Endodermal cell (in vitro differentiated cells): ENCODE results near the gene RBM5. TPM values are rescaled to one million over a fixed set of nuclear protein-coding genes. Genes with fewer than 3 reads are reported as not detected.
A peak's percentile ranks its signal among the peaks of the same experiment; 100 is the strongest.

ENCODE experiments used
- DNase-seq: peaks from one replicate; pipeline ENCODE4 v3.0.0-alpha.2; 2017
- H3K27ac ChIP-seq: 2 replicates; pipeline ENCODE4 v1.5.1; 2013; ENCODE audit warnings: mild to moderate bottlenecking, low read depth, low read length, moderate library complexity
- H3K27me3 ChIP-seq: 2 replicates; pipeline ENCODE4 v1.6.1; 2013; ENCODE audit warnings: mild to moderate bottlenecking, low read length, moderate library complexity; ENCODE audit not compliant: insufficient read depth, control insufficient read depth, poor library complexity, severe bottlenecking
- H3K36me3 ChIP-seq: 2 replicates; pipeline ENCODE4 v1.7.0; 2013; ENCODE audit warnings: mild to moderate bottlenecking, low read length, moderate library complexity; ENCODE audit not compliant: control insufficient read depth, insufficient read depth
- H3K4me1 ChIP-seq: one replicate; pipeline ENCODE4 v1.7.0; 2013; ENCODE audit warnings: low read length; ENCODE audit not compliant: control insufficient read depth, insufficient read depth
- H3K4me3 ChIP-seq: 2 replicates; pipeline ENCODE4 v1.5.1; 2013; ENCODE audit warnings: mild to moderate bottlenecking, low read length, moderate library complexity
- H3K9ac ChIP-seq: 2 replicates; pipeline ENCODE4 v1.6.1; 2013; ENCODE audit warnings: mild to moderate bottlenecking, low read length, moderate library complexity; ENCODE audit not compliant: poor library complexity, severe bottlenecking; ENCODE audit errors: extremely low read depth
- H3K9me3 ChIP-seq: 2 replicates; pipeline ENCODE4 v1.6.1; 2013; ENCODE audit warnings: mild to moderate bottlenecking, low read length, moderate library complexity; ENCODE audit not compliant: control insufficient read depth
- H3K27ac Mint-ChIP-seq: 2 replicates; pipeline ENCODE4 v1.8.0; 2020; ENCODE audit warnings: mixed read lengths
- H3K27me3 Mint-ChIP-seq: 2 replicates; pipeline ENCODE4 v1.8.0; 2021; ENCODE audit warnings: mild to moderate bottlenecking, mixed read lengths; ENCODE audit not compliant: insufficient read depth
- H3K36me3 Mint-ChIP-seq: 2 replicates; pipeline ENCODE4 v1.8.0; 2020; ENCODE audit warnings: low read depth, mixed read lengths
- H3K4me1 Mint-ChIP-seq: 2 replicates; pipeline ENCODE4 v1.8.0; 2020; ENCODE audit warnings: mixed read lengths
- H3K4me3 Mint-ChIP-seq: 2 replicates; pipeline ENCODE4 v1.8.0; 2020; ENCODE audit warnings: mild to moderate bottlenecking, moderate library complexity, mixed read lengths
- H3K9me3 Mint-ChIP-seq: 2 replicates; pipeline ENCODE4 v1.8.0; 2020; ENCODE audit warnings: mild to moderate bottlenecking, mixed read lengths
- WGBS, 2 experiments: methylation state at CpG; one replicate each; pipeline versions ENCODE4 v1.1.5 to v1.1.7; 2013; ENCODE audit warnings: missing lambda C conversion rate in 2 of 2, mixed read lengths in 1 of 2; ENCODE audit not compliant: insufficient coverage in 1 of 2, insufficient read length in 1 of 2; 5-methylcytosine and 5-hydroxymethylcytosine counted together
- total RNA-seq, 2 donors: library from RNA; stranded (reverse); fragmentation: NEBNext Ultra II Directional in 1 of 2; extraction: Animal tissue kit (Norgen Biotek cat#: 25700) in 1 of 2; gene quantifications; 2 replicates in 1 of 2; 3 replicates in 1 of 2; pipeline ENCODE4 v1.2.1, GENCODE V29; 2021
- TF ChIP-seq, protein P1 (sequence below): fragments of 200-600 bp; sonication (generic); conservative IDR thresholded peaks from 2 replicates; pipeline ENCODE4 v1.5.0; 2021; ENCODE audit warnings: antibody characterized with exemption, mild to moderate bottlenecking

RBM5 gene
- total RNA-seq, 2 donors from 2014 or later = 153 to 166 TPM

DNA sequence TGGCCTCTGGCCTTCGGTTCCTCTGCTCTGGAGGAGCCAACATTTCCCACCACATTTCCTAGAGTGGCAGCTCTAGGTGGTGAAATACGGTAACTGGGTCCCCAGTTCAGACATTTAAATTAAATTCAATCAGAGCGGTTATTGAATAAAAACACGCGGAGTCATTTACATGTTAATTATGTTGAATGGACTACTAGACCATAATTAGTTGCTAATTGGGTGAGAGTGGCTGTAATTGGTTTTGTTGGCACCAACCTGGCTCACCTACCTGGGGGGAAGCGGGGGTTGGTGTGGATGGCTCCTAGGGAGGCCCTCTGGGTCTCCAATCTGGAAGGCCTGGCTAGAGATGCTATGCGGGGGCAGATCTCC lies 79.1 kb downstream of the RBM5 start:
- Histone ChIP-seq H3K27me3 (no peaks in the 10 kb centered on the region), H3K27ac (peak overlapping the region; percentile 51), H3K9me3 (no peaks in the 10 kb centered on the region), H3K36me3 (no peaks in the 10 kb centered on the region), H3K4me1 (peaks cover 22% of the 10 kb centered on the region), H3K4me3 (no peak overlapping the region), H3K9ac (no peak overlapping the region)
- Mint-ChIP-seq H3K36me3 (peaks cover under 1% of the 10 kb centered on the region), H3K9me3 (no peaks in the 10 kb centered on the region), H3K4me3 (no peak overlapping the region), H3K4me1 (peaks cover 48% of the 10 kb centered on the region), H3K27ac (peak overlapping the region; percentile 80), H3K27me3 (no peaks in the 10 kb centered on the region)
- 81 to 91% methylated on average over 5 to 7 of the region's 7 CpGs for WGBS, 2 experiments
- DNase-seq = peak; percentile 63
- TF ChIP-seq, protein P1, sequence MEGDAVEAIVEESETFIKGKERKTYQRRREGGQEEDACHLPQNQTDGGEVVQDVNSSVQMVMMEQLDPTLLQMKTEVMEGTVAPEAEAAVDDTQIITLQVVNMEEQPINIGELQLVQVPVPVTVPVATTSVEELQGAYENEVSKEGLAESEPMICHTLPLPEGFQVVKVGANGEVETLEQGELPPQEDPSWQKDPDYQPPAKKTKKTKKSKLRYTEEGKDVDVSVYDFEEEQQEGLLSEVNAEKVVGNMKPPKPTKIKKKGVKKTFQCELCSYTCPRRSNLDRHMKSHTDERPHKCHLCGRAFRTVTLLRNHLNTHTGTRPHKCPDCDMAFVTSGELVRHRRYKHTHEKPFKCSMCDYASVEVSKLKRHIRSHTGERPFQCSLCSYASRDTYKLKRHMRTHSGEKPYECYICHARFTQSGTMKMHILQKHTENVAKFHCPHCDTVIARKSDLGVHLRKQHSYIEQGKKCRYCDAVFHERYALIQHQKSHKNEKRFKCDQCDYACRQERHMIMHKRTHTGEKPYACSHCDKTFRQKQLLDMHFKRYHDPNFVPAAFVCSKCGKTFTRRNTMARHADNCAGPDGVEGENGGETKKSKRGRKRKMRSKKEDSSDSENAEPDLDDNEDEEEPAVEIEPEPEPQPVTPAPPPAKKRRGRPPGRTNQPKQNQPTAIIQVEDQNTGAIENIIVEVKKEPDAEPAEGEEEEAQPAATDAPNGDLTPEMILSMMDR = no peak

GRCh38 chr3:50168388-50168787 lies 79.7 kb downstream of the RBM5 start:
- Histone ChIP-seq H3K4me3 (no peak overlapping the region), H3K36me3 (no peaks in the 10 kb centered on the region), H3K9me3 (no peaks in the 10 kb centered on the region), H3K9ac (no peak overlapping the region), H3K27ac (peak overlapping the region; percentile 44), H3K27me3 (no peaks in the 10 kb centered on the region), H3K4me1 (peaks cover 22% of the 10 kb centered on the region)
- TF ChIP-seq, protein P1 = no peak
- Mint-ChIP-seq H3K4me1 (peaks cover 47% of the 10 kb centered on the region), H3K4me3 (no peak overlapping the region), H3K27me3 (no peaks in the 10 kb centered on the region), H3K9me3 (no peaks in the 10 kb centered on the region), H3K27ac (peak overlapping the region; percentile 80), H3K36me3 (peaks cover under 1% of the 10 kb centered on the region)
- no peak for DNase-seq
- 84 to 91% methylated on average over 3 to 9 of the region's 9 CpGs for WGBS, 2 experiments

Other genes starting within 250 kb of the RBM5 start
- gene TRAIP, start 232.4 kb upstream of the RBM5 start, total RNA-seq = 10 to 100 TPM; 22.3 to 32.8 TPM
- gene CAMKV, start 219.0 kb upstream of the RBM5 start, total RNA-seq = 1 to 10 TPM in 1 of 2 donors, under 1 TPM in 1; 0.75 to 7.1 TPM
- gene MST1R, start 185.0 kb upstream of the RBM5 start, total RNA-seq = 10 to 100 TPM in 1 of 2 donors, 1 to 10 TPM in 1; 6.8 to 11.2 TPM
- 1 to 10 TPM; 4.1 to 6.2 TPM for gene MON1A, start 159.1 kb upstream of the RBM5 start, total RNA-seq
- 100 to 1,000 TPM; 116 to 168 TPM for gene RBM6, start 148.8 kb upstream of the RBM5 start, total RNA-seq
- 10 to 100 TPM; 44.8 to 63.2 TPM for gene SEMA3F, start 66.4 kb downstream of the RBM5 start, total RNA-seq
- gene GNAT1, start 102.7 kb downstream of the RBM5 start, total RNA-seq = 1 to 10 TPM in 1 of 2 donors, under 1 TPM in 1; 0.42 to 1.2 TPM
- 1 to 10 TPM; 1.5 to 1.9 TPM for gene SLC38A3, start 116.4 kb downstream of the RBM5 start, total RNA-seq
- 100 to 1,000 TPM; 243 to 278 TPM for gene GNAI2, start 147.3 kb downstream of the RBM5 start, total RNA-seq
- gene SEMA3B, start 180.2 kb downstream of the RBM5 start, total RNA-seq = 10 to 100 TPM in 1 of 2 donors, 1 to 10 TPM in 1; 6.5 to 10.3 TPM
- not detected for gene LSMEM2, start 190.2 kb downstream of the RBM5 start, total RNA-seq
- gene IFRD2, start 203.5 kb downstream of the RBM5 start, total RNA-seq = 10 to 100 TPM; 56.6 to 70.9 TPM
- gene HYAL3, start 210.5 kb downstream of the RBM5 start, total RNA-seq = 1 to 10 TPM; 2.6 to 3.3 TPM
- 10 to 100 TPM in 1 of 2 donors, 1 to 10 TPM in 1; 9.7 to 12.8 TPM for gene NAA80, start 210.5 kb downstream of the RBM5 start, total RNA-seq
- 1 to 10 TPM in 1 of 2 donors, under 1 TPM in 1; 0.92 to 1.8 TPM for gene HYAL1, start 214.7 kb downstream of the RBM5 start, total RNA-seq
- gene HYAL2, start 233.8 kb downstream of the RBM5 start, total RNA-seq = 10 to 100 TPM; 55.3 to 61.1 TPM
- 10 to 100 TPM; 23.5 to 28.1 TPM for gene TUSC2, start 239.3 kb downstream of the RBM5 start, total RNA-seq